ENCODE data around the gene RHPN2. TPM values are rescaled to one million over a fixed set of nuclear protein-coding genes. Genes with fewer than 3 reads are reported as not detected.

RHPN2 gene
- total and polyA plus RNA-seq, 2 donors (not counting 3 experiments of a cell fraction or from before 2014, with no cell fraction given), result 2.3 to 2.7 TPM

- dilution Hi-C loops (cut with MboI; ENCODE audit: extremely low pct_ligation_motif_present, low sequenced_read_pairs) (no loop called here), intact Hi-C loops (cut with micrococcal nuclease) (no loop called here)
- Histone ChIP-seq H3K4me1 (ENCODE audit: control insufficient read depth, extremely low read depth, insufficient read depth, low read length) (no peaks in the 10 kb centered on the region), H3K36me3 (ENCODE audit: control insufficient read depth in 2 of 2, extremely low read depth in 1 of 2, insufficient read depth in 2 of 2, low read length in 2 of 2) (peaks cover 4 to 10% of the 10 kb centered on the region in 2 experiments), H3K9ac (replicated peaks; ENCODE audit: extremely low read depth, insufficient read depth, low read length) (no peak overlapping the region), H3K27me3 (ENCODE audit: control insufficient read depth in 2 of 2, insufficient read depth in 2 of 2, low read length in 2 of 2) (no peaks in the 10 kb centered on the region), H2AFZ (ENCODE audit: low read depth, low read length) (no peak overlapping the region), H3K27ac (ENCODE audit: insufficient read depth, low read depth, low read length) (no peak overlapping the region), H3K4me3 (replicated peaks in 1 of 3; ENCODE audit: insufficient read depth in 1 of 3, low read depth in 1 of 3, low read length in 3 of 3) (no peak overlapping the region), H3K4me2 (ENCODE audit: insufficient read depth, low read length) (no peak overlapping the region), H3K79me2 (ENCODE audit: control insufficient read depth, insufficient read depth, low read length) (no peaks in the 10 kb centered on the region), H3K9me1 (replicated peaks; ENCODE audit: control insufficient read depth, extremely low read depth, insufficient read depth, low read length) (no peaks in the 10 kb centered on the region), H4K20me1 (replicated peaks; ENCODE audit: control insufficient read depth, extremely low read depth, insufficient read depth, low read length) (no peaks in the 10 kb centered on the region), H3K9me3 (replicated peaks; ENCODE audit: control insufficient read depth, insufficient read depth, low read length) (no peaks in the 10 kb centered on the region)
- BruUV-seq (replicated peaks), result no TSS peak
- CTCF ChIA-PET, result no interaction called here
- POLR2A ChIA-PET, result no interaction called here
- DNase-seq (ENCODE audit: low read depth, low spot score) (no peak), FAIRE-seq (no peak)
- TF ChIP-seq, protein P1, sequence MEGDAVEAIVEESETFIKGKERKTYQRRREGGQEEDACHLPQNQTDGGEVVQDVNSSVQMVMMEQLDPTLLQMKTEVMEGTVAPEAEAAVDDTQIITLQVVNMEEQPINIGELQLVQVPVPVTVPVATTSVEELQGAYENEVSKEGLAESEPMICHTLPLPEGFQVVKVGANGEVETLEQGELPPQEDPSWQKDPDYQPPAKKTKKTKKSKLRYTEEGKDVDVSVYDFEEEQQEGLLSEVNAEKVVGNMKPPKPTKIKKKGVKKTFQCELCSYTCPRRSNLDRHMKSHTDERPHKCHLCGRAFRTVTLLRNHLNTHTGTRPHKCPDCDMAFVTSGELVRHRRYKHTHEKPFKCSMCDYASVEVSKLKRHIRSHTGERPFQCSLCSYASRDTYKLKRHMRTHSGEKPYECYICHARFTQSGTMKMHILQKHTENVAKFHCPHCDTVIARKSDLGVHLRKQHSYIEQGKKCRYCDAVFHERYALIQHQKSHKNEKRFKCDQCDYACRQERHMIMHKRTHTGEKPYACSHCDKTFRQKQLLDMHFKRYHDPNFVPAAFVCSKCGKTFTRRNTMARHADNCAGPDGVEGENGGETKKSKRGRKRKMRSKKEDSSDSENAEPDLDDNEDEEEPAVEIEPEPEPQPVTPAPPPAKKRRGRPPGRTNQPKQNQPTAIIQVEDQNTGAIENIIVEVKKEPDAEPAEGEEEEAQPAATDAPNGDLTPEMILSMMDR (IDR thresholded peaks at IDR 0.05; ENCODE audit: extremely low read depth in 1 of 2, insufficient read depth in 1 of 2, low read depth in 1 of 2, low read length in 2 of 2), result no peak
- no peak for TF ChIP-seq MAX (IDR thresholded peaks at IDR 0.05; ENCODE audit: insufficient read depth, insufficient read length)
- no peak for TF ChIP-seq EZH2 (IDR thresholded peaks at IDR 0.05; ENCODE audit: borderline replicate concordance, low read depth, low read length, severe bottlenecking)
- TF ChIP-seq POLR2AphosphoS5 (IDR thresholded peaks at IDR 0.05; ENCODE audit: insufficient read depth, low read depth, low read length), result no peak
- TF ChIP-seq FOS (IDR thresholded peaks at IDR 0.05; ENCODE audit: borderline replicate concordance, insufficient read depth, low read length), result no peak
- TF ChIP-seq GATA2 (IDR thresholded peaks at IDR 0.05; ENCODE audit: insufficient read depth, insufficient read length, low read depth, low read length), result no peak
- no peak for TF ChIP-seq JUN (IDR thresholded peaks at IDR 0.05; ENCODE audit: borderline replicate concordance, insufficient read depth, insufficient read length, low read depth)
- TF ChIP-seq MYC (IDR thresholded peaks at IDR 0.05; ENCODE audit: low read depth, low read length), result no peak
- no peak for TF ChIP-seq POLR2A (IDR thresholded peaks at IDR 0.05; ENCODE audit: low read depth, low read length)
Measured at GRCh38 chr19:33100894-33101644, 36.4 kb upstream of the RHPN2 start.
